Measurements from ENCODE around the gene SARS1. TPM values are rescaled to one million over a fixed set of nuclear protein-coding genes. Genes with fewer than 3 reads are reported as not detected.

The SARS1 gene
- total RNA-seq, 1 experiment from 2014 or later = 158 TPM

GRCh38 chr1:109237512-109237911 lies 23.8 kb downstream of the SARS1 start:
- Histone ChIP-seq H3K27ac (ENCODE audit: low read length) (no peak overlapping the region), H3K4me3 (ENCODE audit: low read length) (no peak overlapping the region), H3K9ac (ENCODE audit: low read length) (no peak overlapping the region), H3K79me2 (ENCODE audit: low read length) (no peaks in the 10 kb centered on the region), H3K36me3 (ENCODE audit: low read depth, low read length) (peaks cover 50% of the 10 kb centered on the region), H4K20me1 (ENCODE audit: low read length) (no peaks in the 10 kb centered on the region), H3K4me1 (ENCODE audit: insufficient read depth, low read length) (peaks cover 14% of the 10 kb centered on the region), H3K9me3 (ENCODE audit: low read length) (no peaks in the 10 kb centered on the region), H3F3A (ENCODE audit: low read length, unreplicated experiment) (no peaks in the 10 kb centered on the region), H3K4me2 (ENCODE audit: low read length) (no peak overlapping the region), H2AFZ (ENCODE audit: low read length) (no peak overlapping the region), H3K27me3 (ENCODE audit: low read length) (no peaks in the 10 kb centered on the region), H3K9me2 (replicated peaks; ENCODE audit: low read length) (no peaks in the 10 kb centered on the region)
- DNase-seq = no peak
- POLR2A ChIA-PET (ENCODE audit: unreplicated experiment) = no interaction called here
- intact Hi-C loops (cut with micrococcal nuclease) = no loop called here
- CTCF ChIA-PET = no interaction called here
- BruUV-seq (replicated peaks) = TSS peak; percentile 28
- ATAC-seq = no peak
- no peak for TF ChIP-seq EZH2phosphoT487 (IDR thresholded peaks at IDR 0.05; ENCODE audit: borderline replicate concordance, low read length)
- no peak for TF ChIP-seq EZH2 (IDR thresholded peaks at IDR 0.05; ENCODE audit: low read length, unreplicated experiment)
- no peak for TF ChIP-seq CTCF (conservative IDR thresholded peaks at IDR 0.05; ENCODE audit: low read depth, low read length)

- Histone ChIP-seq H3K9me2 (replicated peaks; ENCODE audit: low read length) (no peaks in the 10 kb centered on the region), H3K4me2 (ENCODE audit: low read length) (no peak overlapping the region), H3K27me3 (ENCODE audit: low read length) (no peaks in the 10 kb centered on the region), H3K36me3 (ENCODE audit: low read depth, low read length) (peaks cover 47% of the 10 kb centered on the region), H3K4me1 (ENCODE audit: insufficient read depth, low read length) (peaks cover 14% of the 10 kb centered on the region), H4K20me1 (ENCODE audit: low read length) (no peaks in the 10 kb centered on the region), H3K79me2 (ENCODE audit: low read length) (no peaks in the 10 kb centered on the region), H3K9me3 (ENCODE audit: low read length) (no peaks in the 10 kb centered on the region), H3F3A (ENCODE audit: low read length, unreplicated experiment) (no peaks in the 10 kb centered on the region), H3K27ac (ENCODE audit: low read length) (no peak overlapping the region), H2AFZ (ENCODE audit: low read length) (no peak overlapping the region), H3K4me3 (ENCODE audit: low read length) (no peak overlapping the region), H3K9ac (ENCODE audit: low read length) (no peak overlapping the region)
- no TSS peak for BruUV-seq (replicated peaks)
- ATAC-seq (no peak), DNase-seq (no peak)
- TF ChIP-seq EZH2phosphoT487 (IDR thresholded peaks at IDR 0.05; ENCODE audit: borderline replicate concordance, low read length) (no peak), EZH2 (IDR thresholded peaks at IDR 0.05; ENCODE audit: low read length, unreplicated experiment) (no peak), CTCF (conservative IDR thresholded peaks at IDR 0.05; ENCODE audit: low read depth, low read length) (no peak)
- ChIA-PET POLR2A (ENCODE audit: unreplicated experiment) (interaction anchor here (0.6 kb wide), 1 partner anchor 13 kb away, joined by 4 read pairs; no protein-coding TSS in a partner anchor), CTCF (interaction anchor here (1.5 kb wide), 1 partner anchor 37 kb away, joined by 6 read pairs; no protein-coding TSS in a partner anchor)
- intact Hi-C loops (cut with micrococcal nuclease) = no loop called here
These were observed 24.7 kb downstream of the SARS1 start for GRCh38 chr1:109238382-109238781.

DNA sequence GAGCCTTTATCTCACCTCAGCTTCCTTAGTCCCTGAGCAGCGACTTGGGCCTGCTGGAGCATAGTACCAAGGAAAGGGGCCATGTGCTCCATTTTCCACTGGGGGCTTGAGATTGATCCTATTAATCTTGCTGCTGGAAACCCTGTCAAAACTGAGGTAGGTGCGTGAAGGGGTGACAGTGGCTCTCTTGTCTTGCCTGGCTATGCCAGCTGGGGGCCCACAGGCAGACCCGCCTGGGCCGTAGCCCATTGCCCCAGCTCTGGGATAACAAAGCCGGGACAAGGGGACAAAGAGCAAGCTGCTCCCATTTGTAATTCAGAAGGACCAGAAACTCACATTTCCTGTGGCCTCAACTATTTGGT lies 25.3 kb downstream of the SARS1 start:
- Histone ChIP-seq H3K4me1 (ENCODE audit: insufficient read depth, low read length) (peaks cover 14% of the 10 kb centered on the region), H3K27me3 (ENCODE audit: low read length) (no peaks in the 10 kb centered on the region), H3K9me3 (ENCODE audit: low read length) (no peaks in the 10 kb centered on the region), H3K9me2 (replicated peaks; ENCODE audit: low read length) (no peaks in the 10 kb centered on the region), H3K9ac (ENCODE audit: low read length) (no peak overlapping the region), H3K36me3 (ENCODE audit: low read depth, low read length) (peaks cover 47% of the 10 kb centered on the region), H3F3A (ENCODE audit: low read length, unreplicated experiment) (no peaks in the 10 kb centered on the region), H3K4me3 (ENCODE audit: low read length) (no peak overlapping the region), H4K20me1 (ENCODE audit: low read length) (no peaks in the 10 kb centered on the region), H3K27ac (ENCODE audit: low read length) (no peak overlapping the region), H3K4me2 (ENCODE audit: low read length) (no peak overlapping the region), H2AFZ (ENCODE audit: low read length) (no peak overlapping the region), H3K79me2 (ENCODE audit: low read length) (no peaks in the 10 kb centered on the region)
- intact Hi-C loops (cut with micrococcal nuclease) = no loop called here
- TF ChIP-seq EZH2phosphoT487 (IDR thresholded peaks at IDR 0.05; ENCODE audit: borderline replicate concordance, low read length) (no peak), CTCF (conservative IDR thresholded peaks at IDR 0.05; ENCODE audit: low read depth, low read length) (no peak), EZH2 (IDR thresholded peaks at IDR 0.05; ENCODE audit: low read length, unreplicated experiment) (no peak)
- DNase-seq (no peak), ATAC-seq (no peak)
- ChIA-PET POLR2A (ENCODE audit: unreplicated experiment) (no interaction called here), CTCF (interaction anchor here (1.1 to 1.5 kb wide), 3 partner anchors 25 to 159 kb away, joined by 3 to 6 read pairs (median 4); partner anchors contain the start of gene SORT1)
- BruUV-seq (replicated peaks) = no TSS peak
